Fibroblast of lung (primary cell): ENCODE measurements around the gene TSHZ2. TPM values are rescaled to one million over a fixed set of nuclear protein-coding genes. Genes with fewer than 3 reads are reported as not detected.

Experiments used
- DNase-seq, 2 donors: peaks; one replicate each; pipeline versions ENCODE4 v3.0.0 to v3.0.0-alpha.2; 2010; ENCODE audit warnings: low read depth in 2 of 2
- H2AFZ ChIP-seq: 2 replicates; pipeline ENCODE4 v1.5.1; 2012; ENCODE audit warnings: low read length, control low read depth, inconsistent platforms
- H3K27ac ChIP-seq: 2 replicates; pipeline ENCODE4 v1.5.1; 2011; ENCODE audit warnings: low read length, control low read depth; ENCODE audit not compliant: insufficient read depth
- H3K27me3 ChIP-seq: 2 replicates; pipeline ENCODE4 v1.5.1; 2011; ENCODE audit warnings: mild to moderate bottlenecking, low read length; ENCODE audit not compliant: control insufficient read depth, insufficient read depth
- H3K36me3 ChIP-seq: 2 replicates; pipeline ENCODE4 v1.5.1; 2011; ENCODE audit warnings: low read length; ENCODE audit not compliant: control insufficient read depth, insufficient read depth
- H3K4me1 ChIP-seq: 2 replicates; pipeline ENCODE4 v1.5.1; 2011; ENCODE audit warnings: low read length; ENCODE audit not compliant: control insufficient read depth, insufficient read depth; ENCODE audit errors: extremely low read depth
- H3K4me2 ChIP-seq: 2 replicates; pipeline ENCODE4 v1.5.1; 2011; ENCODE audit warnings: low read length, control low read depth; ENCODE audit not compliant: insufficient read depth; ENCODE audit errors: extremely low read depth
- H3K4me3 ChIP-seq, 4 experiments: fragments of 200-600 bp in 1 of 4; sonication (generic) in 1 of 4; replicated peaks in 1 of 4; 2 replicates each; pipeline ENCODE4 v1.5.1; 2011 to 2016; ENCODE audit warnings: low read length in 4 of 4, low read depth in 3 of 4, mild to moderate bottlenecking in 3 of 4, control low read depth in 2 of 4, inconsistent platforms in 1 of 4, mixed read lengths in 1 of 4; ENCODE audit not compliant: insufficient read depth in 1 of 4; ENCODE audit errors: control extremely low read depth in 1 of 4
- H3K79me2 ChIP-seq: 2 replicates; pipeline ENCODE4 v1.5.1; 2012; ENCODE audit warnings: mild to moderate bottlenecking, low read length, inconsistent platforms; ENCODE audit not compliant: control insufficient read depth, insufficient read depth
- H3K9ac ChIP-seq: 2 replicates; pipeline ENCODE4 v1.5.1; 2011; ENCODE audit warnings: mild to moderate bottlenecking, low read length, control low read depth; ENCODE audit not compliant: insufficient read depth
- H3K9me3 ChIP-seq: 2 replicates; pipeline ENCODE4 v1.5.1; 2012; ENCODE audit warnings: low read depth, low read length; ENCODE audit not compliant: control insufficient read depth, insufficient read depth
- H4K20me1 ChIP-seq: 2 replicates; pipeline ENCODE4 v1.5.1; 2011; ENCODE audit warnings: low read length; ENCODE audit not compliant: control insufficient read depth, insufficient read depth; ENCODE audit errors: extremely low read depth
- CTCF ChIP-seq, 2 donors: IDR thresholded peaks in 1 of 2; conservative IDR thresholded peaks in 1 of 2; 1 replicate in 1 of 2; 2 replicates in 1 of 2; pipeline ENCODE4 v1.5.1; 2011 to 2012; ENCODE audit warnings: low read length in 2 of 2, control low read depth in 1 of 2, inconsistent platforms in 1 of 2, low read depth in 1 of 2, mild to moderate bottlenecking in 1 of 2
- EZH2 ChIP-seq: IDR thresholded peaks from 2 replicates; pipeline ENCODE4 v1.5.1; 2012; ENCODE audit warnings: low read length, control low read depth, mild to moderate bottlenecking; ENCODE audit errors: missing control alignments
- polyA plus RNA-seq, 2 donors: library from polyadenylated mRNA; depleted of rRNA in 1 of 2; stranded (reverse) in 1 of 2; unstranded in 1 of 2; fragments of >200 nt; gene quantifications; 2 replicates each; pipeline ENCODE4 v1.2.1, GENCODE V29; 2011 to 2012; ENCODE audit warnings: missing spikeins in 1 of 2
- total RNA-seq: library from RNA; depleted of rRNA; stranded (reverse); fragments of >200 nt; gene quantifications from 2 replicates; pipeline ENCODE4 v1.2.1, GENCODE V29; 2014

TSHZ2 gene
- total and polyA plus RNA-seq, 2 donors (not counting 1 experiment from before 2014, with no cell fraction given) = 0.15 to 2.6 TPM

- Histone ChIP-seq H3K9ac (no peak overlapping the region), H3K27ac (no peak overlapping the region), H3K27me3 (no peaks in the 10 kb centered on the region), H3K79me2 (no peaks in the 10 kb centered on the region), H3K4me3 (no peak overlapping the region), H3K4me2 (no peak overlapping the region), H3K36me3 (no peaks in the 10 kb centered on the region), H4K20me1 (no peaks in the 10 kb centered on the region), H2AFZ (no peak overlapping the region), H3K9me3 (no peaks in the 10 kb centered on the region), H3K4me1 (no peaks in the 10 kb centered on the region)
- DNase-seq = no peak
- TF ChIP-seq CTCF (conservative IDR thresholded peaks at IDR 0.05 in 1 of 2, IDR thresholded peaks at IDR 0.05 in 1 of 2; ENCODE audit: low read depth in 1 of 2, low read length in 2 of 2) (no peak), EZH2 (no peak)
Measured at GRCh38 chr20:53142225-53143127, 170.3 kb downstream of the TSHZ2 start.

GRCh38 chr20:53146201-53146891 lies 174.2 kb downstream of the TSHZ2 start:
- Histone ChIP-seq H3K79me2 (no peaks in the 10 kb centered on the region), H3K4me2 (no peak overlapping the region), H3K4me3 (no peak overlapping the region), H3K4me1 (no peaks in the 10 kb centered on the region), H3K9me3 (no peaks in the 10 kb centered on the region), H3K9ac (no peak overlapping the region), H3K36me3 (no peaks in the 10 kb centered on the region), H2AFZ (no peak overlapping the region), H4K20me1 (no peaks in the 10 kb centered on the region), H3K27me3 (no peaks in the 10 kb centered on the region), H3K27ac (no peak overlapping the region)
- peak in 1 of 2 donors; percentile 51 for DNase-seq
- no peak for TF ChIP-seq CTCF (conservative IDR thresholded peaks at IDR 0.05 in 1 of 2, IDR thresholded peaks at IDR 0.05 in 1 of 2; ENCODE audit: low read depth in 1 of 2, low read length in 2 of 2)
- TF ChIP-seq EZH2 = no peak

- Histone ChIP-seq H3K4me1 (no peaks in the 10 kb centered on the region), H3K4me3 (no peak overlapping the region), H3K36me3 (no peaks in the 10 kb centered on the region), H2AFZ (no peak overlapping the region), H3K27ac (no peak overlapping the region), H3K4me2 (no peak overlapping the region), H4K20me1 (no peaks in the 10 kb centered on the region), H3K27me3 (no peaks in the 10 kb centered on the region), H3K79me2 (no peaks in the 10 kb centered on the region), H3K9me3 (no peaks in the 10 kb centered on the region), H3K9ac (no peak overlapping the region)
- peak in 1 of 2 donors; percentile 34 for DNase-seq
- TF ChIP-seq EZH2 = no peak
- no peak for TF ChIP-seq CTCF (conservative IDR thresholded peaks at IDR 0.05 in 1 of 2, IDR thresholded peaks at IDR 0.05 in 1 of 2; ENCODE audit: low read depth in 1 of 2, low read length in 2 of 2)
Measured at GRCh38 chr20:53148771-53149147, 176.6 kb downstream of the TSHZ2 start.
